Fibroblast of lung (primary cell): ENCODE results near the gene TCF12.

Experiments
- CTCF ChIP-seq, 2 donors: IDR thresholded peaks in 1 of 2; conservative IDR thresholded peaks in 1 of 2; 1 replicate in 1 of 2; 2 replicates in 1 of 2; pipeline ENCODE4 v1.5.1; 2011 to 2012; ENCODE audit warnings: low read length in 2 of 2, control low read depth in 1 of 2, inconsistent platforms in 1 of 2, low read depth in 1 of 2, mild to moderate bottlenecking in 1 of 2
- EZH2 ChIP-seq: IDR thresholded peaks from 2 replicates; pipeline ENCODE4 v1.5.1; 2012; ENCODE audit warnings: low read length, control low read depth, mild to moderate bottlenecking; ENCODE audit errors: missing control alignments

- TF ChIP-seq CTCF (conservative IDR thresholded peaks at IDR 0.05 in 1 of 2, IDR thresholded peaks at IDR 0.05 in 1 of 2; ENCODE audit: low read depth in 1 of 2, low read length in 2 of 2) (no peak), EZH2 (no peak)
Measured at GRCh38 chr15:57129064-57129463, 210.6 kb downstream of the TCF12 start.
